ENCODE measurements around the gene CACYBP.

CACYBP gene

DNA sequence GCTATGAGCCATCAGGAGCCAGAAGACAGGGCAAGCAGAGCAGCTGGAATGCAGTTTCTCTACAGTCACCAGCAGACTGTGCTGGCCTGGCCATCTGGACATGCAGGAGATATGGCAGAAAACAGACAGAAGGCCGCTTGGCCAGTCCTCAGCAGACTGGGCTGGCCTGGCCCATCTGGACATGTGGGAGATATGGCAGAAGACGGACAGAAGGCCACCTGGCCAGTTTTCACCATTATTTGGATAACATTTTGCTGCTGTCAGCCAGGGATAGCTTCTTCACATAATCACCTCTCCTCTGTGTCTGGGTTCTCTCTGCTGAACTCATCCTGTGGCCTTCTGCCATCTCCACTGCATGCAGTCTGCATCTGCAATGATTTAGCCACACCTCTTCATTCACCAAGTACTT is 25.0 kb upstream of the CACYBP start:
- FAIRE-seq = no peak

DNA sequence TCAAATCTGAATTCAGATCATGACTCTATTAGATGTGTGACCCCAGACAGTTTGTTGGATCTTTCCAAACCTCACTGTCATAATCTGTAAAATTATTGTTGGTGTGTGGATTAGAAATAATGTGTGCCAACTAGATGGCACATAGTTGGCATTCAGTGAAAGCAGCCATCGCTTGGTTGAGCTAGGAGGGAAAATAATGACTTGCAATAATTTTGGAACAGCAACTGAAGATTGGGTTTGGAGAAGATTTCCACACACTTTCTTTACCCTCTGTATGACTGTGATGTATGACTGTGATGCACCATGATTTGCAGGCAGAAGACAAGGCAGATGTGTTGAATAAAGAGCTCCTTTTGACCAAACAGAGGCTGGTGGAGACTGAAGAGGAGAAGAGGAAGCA is 24.0 kb upstream of the CACYBP start:
- no peak for FAIRE-seq

DNA sequence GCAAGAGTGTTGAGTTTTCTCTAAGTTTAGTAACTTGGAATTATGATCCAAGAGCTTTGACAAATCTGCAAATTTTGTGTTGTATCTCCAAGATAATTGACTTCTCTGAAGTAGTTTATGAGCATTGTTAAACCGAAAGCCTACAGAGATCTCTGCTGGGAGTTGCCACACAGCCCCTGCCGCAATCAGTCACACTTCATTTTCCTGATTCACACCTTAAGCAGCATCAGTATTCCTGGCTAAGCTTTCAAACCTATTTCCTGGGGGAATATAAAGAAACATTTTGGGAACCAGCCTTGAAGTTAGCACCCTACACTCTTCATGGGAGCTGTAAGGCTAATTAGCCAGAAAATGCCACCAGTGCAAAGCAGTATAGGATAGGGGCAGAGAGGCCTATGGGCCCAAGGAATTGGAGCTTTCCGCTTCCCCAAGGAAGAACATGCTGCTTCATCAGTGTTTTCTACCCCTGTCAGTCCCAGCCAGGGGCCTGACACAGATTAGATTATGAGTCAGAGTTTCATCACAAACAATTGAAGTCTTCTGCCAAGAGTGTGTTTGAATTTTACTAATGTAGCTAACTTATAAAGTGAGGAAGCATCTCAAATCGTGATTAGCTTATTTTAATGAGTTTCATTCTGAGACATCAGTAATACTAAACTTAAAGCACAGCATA is 23.2 kb upstream of the CACYBP start:
- no peak for FAIRE-seq

GRCh38 chr1:174982971-174983689 is 16.6 kb upstream of the CACYBP start:
- FAIRE-seq = no peak

DNA sequence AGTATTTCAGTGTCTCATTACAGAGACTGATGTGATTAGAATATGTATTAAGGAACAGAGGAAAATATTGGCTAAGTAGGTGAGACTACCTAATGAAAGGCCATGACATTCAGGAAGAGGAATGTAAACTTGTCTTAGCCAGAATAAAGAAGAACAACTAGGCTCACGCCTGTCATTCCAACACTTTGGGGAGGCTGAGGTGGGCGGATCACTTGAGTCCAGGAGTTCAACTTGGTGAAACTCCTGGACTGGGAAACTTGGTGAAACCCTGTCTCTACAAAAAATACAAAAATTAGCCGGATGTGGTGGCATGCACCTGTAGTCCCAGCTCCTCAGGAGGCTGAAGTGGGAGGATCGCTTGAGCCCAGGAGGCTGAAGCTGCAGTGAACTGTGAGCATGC is 14.8 kb upstream of the CACYBP start:
- no peak for FAIRE-seq

GRCh38 chr1:174988539-174988938 is 11.2 kb upstream of the CACYBP start:
- FAIRE-seq = no peak

DNA sequence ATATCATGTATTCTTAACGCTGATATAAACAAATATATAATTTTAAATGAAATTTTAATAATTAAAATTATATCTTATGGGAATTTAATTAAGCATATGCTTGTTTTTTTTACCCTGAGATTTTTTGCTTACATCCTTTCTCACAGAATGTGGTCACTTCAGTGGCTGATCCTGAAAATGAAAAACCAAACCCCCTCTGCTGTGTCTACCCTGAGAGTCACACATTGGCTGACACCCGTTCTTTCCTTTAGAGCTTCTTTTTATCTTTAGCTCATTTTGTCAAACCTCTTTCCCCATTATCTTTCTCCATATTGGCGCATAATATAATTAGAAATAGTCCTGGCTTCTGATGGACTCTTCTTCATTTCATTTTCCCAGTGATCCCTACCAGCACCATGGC is 10.8 kb upstream of the CACYBP start:
- no peak for FAIRE-seq

DNA sequence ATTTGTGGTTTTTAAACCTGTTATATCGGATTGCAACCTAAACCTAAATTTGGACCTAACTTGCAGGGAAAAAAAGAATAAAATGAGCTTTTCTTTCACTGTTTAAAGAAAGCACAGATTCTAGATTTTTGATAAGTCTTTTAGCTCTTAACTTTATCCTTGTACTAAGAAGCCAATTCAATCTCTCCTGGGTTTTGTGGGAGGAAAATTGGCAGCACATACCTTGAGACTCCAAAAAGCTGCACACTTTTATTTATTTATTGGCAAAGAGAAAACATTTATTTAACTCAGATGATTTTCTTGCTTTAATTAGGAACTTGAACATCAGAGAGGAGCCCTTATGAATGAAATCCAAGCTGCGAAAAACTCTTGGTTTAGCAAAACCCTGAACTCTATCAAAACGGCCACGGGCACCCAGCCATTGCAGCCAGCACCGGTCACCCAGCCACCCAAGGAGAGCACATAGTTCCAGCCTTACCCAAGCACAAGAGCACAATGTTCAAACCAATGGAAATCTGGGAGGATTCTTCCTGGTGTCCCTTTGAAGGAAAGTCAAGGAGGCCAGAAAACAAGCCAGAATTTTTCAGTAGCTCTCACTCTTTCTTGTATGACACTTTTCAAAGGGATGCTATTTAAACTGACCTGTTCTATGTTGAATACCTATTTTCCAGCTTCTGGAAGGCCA is 10.1 kb upstream of the CACYBP start:
- FAIRE-seq = no peak

DNA sequence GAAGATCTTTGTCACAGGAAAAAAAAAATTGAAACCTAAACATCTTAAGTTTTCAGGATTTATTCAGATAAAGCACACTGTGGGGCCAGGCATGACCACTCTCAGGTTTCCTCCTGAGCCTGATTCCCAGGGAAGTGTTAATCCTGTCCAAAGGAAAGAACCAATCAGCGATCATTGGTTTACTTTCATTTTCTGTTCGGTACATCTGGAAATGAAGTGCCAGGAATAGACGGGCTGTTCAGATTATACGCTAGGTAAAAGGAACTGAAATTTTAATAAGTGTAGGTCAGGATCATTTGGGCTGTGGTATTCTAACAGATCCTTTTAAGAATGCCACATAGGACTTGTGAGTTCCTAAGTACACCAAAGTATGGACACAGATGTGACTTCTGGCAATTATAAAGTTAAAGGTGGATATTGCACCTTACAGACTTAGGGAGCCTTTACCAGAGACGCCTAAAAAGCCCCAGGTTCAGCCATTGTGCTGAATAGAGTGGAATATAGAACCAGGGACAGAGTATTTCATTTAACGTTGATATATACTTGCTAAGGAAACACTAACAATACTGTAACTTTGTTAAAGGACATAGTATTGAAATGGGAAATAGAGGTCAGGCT is 9.3 kb upstream of the CACYBP start:
- no peak for FAIRE-seq

DNA sequence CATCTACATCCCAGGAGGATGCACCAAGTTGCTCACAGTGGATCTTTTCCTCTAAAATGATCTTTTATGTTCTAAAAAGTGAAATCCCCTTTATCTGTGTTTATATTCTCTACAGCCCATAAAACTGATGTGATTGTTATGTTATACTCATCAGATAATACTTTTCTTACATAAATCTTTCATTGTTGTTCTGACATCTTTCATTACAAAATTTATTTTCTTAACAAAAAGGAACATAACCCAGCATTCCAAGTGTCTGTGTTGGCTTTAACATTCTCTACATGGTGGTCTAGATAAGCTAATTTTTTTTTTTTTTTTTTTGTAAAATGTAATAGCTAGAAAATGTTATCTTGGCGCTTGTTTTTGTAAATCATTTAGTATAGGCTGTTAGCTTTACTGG is 8.3 kb upstream of the CACYBP start:
- no peak for FAIRE-seq

- FAIRE-seq = no peak
Observed at GRCh38 chr1:174995121-174995520, 4.6 kb upstream of the CACYBP start.

- no peak for FAIRE-seq
Observed at GRCh38 chr1:174995916-174996315, 3.8 kb upstream of the CACYBP start.

DNA sequence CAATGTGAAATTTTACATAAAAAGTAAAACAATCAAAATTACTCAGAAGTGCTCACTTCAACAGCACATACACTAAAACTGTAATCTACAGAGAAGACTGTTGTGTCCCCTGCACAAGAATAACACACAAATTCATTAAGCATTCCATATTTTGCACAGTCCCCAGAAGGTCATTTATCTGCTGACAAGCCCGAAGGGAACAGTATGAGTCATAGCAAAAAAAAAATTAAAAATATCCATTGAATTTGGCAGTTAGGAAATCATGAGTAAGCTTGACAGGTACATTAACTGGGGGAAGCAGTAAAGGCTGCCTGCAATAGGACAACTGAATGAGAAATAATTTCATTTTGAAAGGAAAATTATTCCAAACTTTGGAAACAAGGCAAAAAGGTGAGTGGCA is 3.3 kb upstream of the CACYBP start:
- FAIRE-seq = no peak

- FAIRE-seq = no peak
Observed at GRCh38 chr1:174997041-174997440, 2.7 kb upstream of the CACYBP start.

DNA sequence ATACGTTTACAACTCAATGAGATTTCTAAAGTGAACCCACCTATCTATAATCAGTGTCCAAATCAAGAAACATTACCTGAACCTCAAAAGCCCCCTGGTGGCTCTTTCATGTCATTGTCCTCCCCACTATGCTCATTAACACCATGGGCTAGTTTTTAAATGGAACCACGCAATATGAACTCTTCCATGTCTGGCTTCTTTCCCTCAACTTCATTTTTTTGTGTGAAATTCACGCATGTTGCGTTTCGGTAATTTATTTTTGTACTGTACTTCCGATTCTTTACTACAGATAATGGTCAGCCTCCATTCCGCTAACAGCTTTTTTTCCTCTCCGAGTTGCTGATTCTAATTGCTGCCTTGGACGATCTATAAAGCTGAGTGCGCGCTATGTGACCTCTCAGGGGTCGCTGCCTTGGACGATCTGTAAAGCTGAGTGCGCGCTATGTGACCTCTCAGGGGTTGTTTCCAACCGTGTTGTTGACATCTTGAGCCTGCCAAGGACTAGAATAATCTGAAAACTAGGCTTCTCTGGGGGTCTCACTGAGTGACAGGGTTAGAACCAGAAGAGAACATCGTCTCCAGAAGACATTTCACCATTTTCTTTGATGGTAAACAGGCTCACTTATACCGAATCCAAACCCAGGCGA is 1.1 kb upstream of the CACYBP start:
- FAIRE-seq = no peak

GRCh38 chr1:174999216-174999935 is 371 bp upstream of the CACYBP start:
- FAIRE-seq = peak; percentile 89

- no peak for FAIRE-seq
Observed at GRCh38 chr1:175000697-175001187, 995 bp downstream of the CACYBP start.

- no peak for FAIRE-seq
Observed at GRCh38 chr1:175002910-175003517, 3.3 kb downstream of the CACYBP start.

DNA sequence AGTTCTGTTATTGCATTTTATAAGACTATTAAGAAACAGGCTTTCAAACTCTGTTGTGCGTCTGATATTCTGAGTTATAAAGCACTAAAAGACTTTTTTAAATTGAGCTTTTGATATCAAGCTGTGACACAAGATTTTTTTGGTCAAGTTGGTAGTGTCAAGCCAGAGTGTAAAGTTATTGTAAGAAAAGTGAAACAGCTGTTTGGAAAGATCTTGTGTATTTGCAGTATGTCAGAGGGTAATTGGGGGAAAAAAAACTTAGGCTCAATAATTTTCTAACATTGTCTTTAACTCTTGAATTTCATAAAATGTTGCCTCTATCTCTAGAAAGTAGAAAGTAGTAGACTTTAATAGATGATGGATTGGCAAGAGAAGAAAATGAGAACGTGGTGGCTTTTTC is 3.8 kb downstream of the CACYBP start:
- no peak for FAIRE-seq

DNA sequence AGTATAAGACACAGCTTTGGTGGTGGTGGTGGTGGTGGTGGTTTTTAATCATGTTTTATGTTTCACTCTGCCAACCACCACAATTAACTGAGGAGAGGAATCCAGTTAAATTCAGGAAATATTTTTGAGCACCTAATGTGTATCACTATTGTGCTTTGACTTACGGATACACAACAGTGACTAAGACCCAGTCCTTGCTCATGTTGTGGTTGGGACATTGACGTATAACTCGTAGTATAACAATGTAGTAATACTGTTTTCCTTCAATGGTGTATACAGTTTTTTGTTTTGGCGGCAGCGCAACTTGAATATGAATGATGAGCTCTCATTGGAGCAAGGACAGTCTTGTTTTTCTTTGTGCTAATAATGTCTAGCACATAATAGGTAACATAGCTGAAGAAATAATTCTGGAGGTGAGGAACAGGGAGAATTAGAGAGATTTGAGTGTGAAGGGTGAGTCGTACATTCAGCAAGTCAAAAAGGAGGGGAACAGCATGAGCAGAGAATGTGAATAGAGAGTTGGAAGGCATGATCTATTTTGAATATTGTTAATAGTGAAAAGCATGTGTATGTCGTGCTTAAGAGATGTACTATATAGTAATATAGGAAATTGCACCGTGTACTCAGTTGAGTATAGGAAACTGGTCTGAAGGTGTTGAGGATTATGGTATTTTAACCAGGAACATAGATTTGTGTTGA is 5.5 kb downstream of the CACYBP start:
- FAIRE-seq = no peak

- no peak for FAIRE-seq
Observed at GRCh38 chr1:175009532-175009931, 9.8 kb downstream of the CACYBP start.

Measured in A204.1 (cell line).